Measurements from ENCODE around the gene KLHL29.

KLHL29 gene

GRCh38 chr2:23622466-23622865, 237.5 kb downstream of the KLHL29 start:
- no peak overlapping the region for H3K4me3 ChIP-seq (ENCODE audit: low read depth, low read length)

GRCh38 chr2:23622966-23623675, 238.1 kb downstream of the KLHL29 start:
- no peak overlapping the region for H3K4me3 ChIP-seq (ENCODE audit: low read depth, low read length)

- no peak overlapping the region for H3K4me3 ChIP-seq (ENCODE audit: low read depth, low read length)
Measured at GRCh38 chr2:23624378-23624777, 239.4 kb downstream of the KLHL29 start.

- no peak overlapping the region for H3K4me3 ChIP-seq (ENCODE audit: low read depth, low read length)
Measured at GRCh38 chr2:23624915-23625314, 239.9 kb downstream of the KLHL29 start.

GRCh38 chr2:23625726-23626125, 240.7 kb downstream of the KLHL29 start:
- no peak overlapping the region for H3K4me3 ChIP-seq (ENCODE audit: low read depth, low read length)

GRCh38 chr2:23626701-23627230, 241.8 kb downstream of the KLHL29 start:
- no peak overlapping the region for H3K4me3 ChIP-seq (ENCODE audit: low read depth, low read length)

- H3K4me3 ChIP-seq (ENCODE audit: low read depth, low read length) = no peak overlapping the region
Measured at GRCh38 chr2:23627236-23628009, 242.4 kb downstream of the KLHL29 start.

GRCh38 chr2:23628926-23629771, 244.2 kb downstream of the KLHL29 start:
- H3K4me3 ChIP-seq (ENCODE audit: low read depth, low read length) = no peak overlapping the region

- H3K4me3 ChIP-seq (ENCODE audit: low read depth, low read length) = no peak overlapping the region
Measured at GRCh38 chr2:23629772-23630480, 244.9 kb downstream of the KLHL29 start.

- H3K4me3 ChIP-seq (ENCODE audit: low read depth, low read length) = no peak overlapping the region
Measured at GRCh38 chr2:23630961-23631360, 246.0 kb downstream of the KLHL29 start.

- no peak overlapping the region for H3K4me3 ChIP-seq (ENCODE audit: low read depth, low read length)
Measured at GRCh38 chr2:23631389-23631788, 246.4 kb downstream of the KLHL29 start.

- no peak overlapping the region for H3K4me3 ChIP-seq (ENCODE audit: low read depth, low read length)
Measured at GRCh38 chr2:23632386-23632785, 247.4 kb downstream of the KLHL29 start.

GRCh38 chr2:23632831-23633395, 247.9 kb downstream of the KLHL29 start:
- H3K4me3 ChIP-seq (ENCODE audit: low read depth, low read length) = no peak overlapping the region

- H3K4me3 ChIP-seq (ENCODE audit: low read depth, low read length) = no peak overlapping the region
Measured at GRCh38 chr2:23633966-23634365, 249.0 kb downstream of the KLHL29 start.

GRCh38 chr2:23635442-23636340, 250.7 kb downstream of the KLHL29 start:
- H3K4me3 ChIP-seq (ENCODE audit: low read depth, low read length) = no peak overlapping the region

GRCh38 chr2:23636426-23636825, 251.4 kb downstream of the KLHL29 start:
- no peak overlapping the region for H3K4me3 ChIP-seq (ENCODE audit: low read depth, low read length)

- no peak overlapping the region for H3K4me3 ChIP-seq (ENCODE audit: low read depth, low read length)
Measured at GRCh38 chr2:23637011-23637778, 252.2 kb downstream of the KLHL29 start.

- H3K4me3 ChIP-seq (ENCODE audit: low read depth, low read length) = no peak overlapping the region
Measured at GRCh38 chr2:23639406-23639982, 254.5 kb downstream of the KLHL29 start.

All from iPS-11a (cell line).